Dedifferentiated amniotic fluid mesenchymal stem cell (primary cell): Measurements from ENCODE around the gene POLA1.
"Not testable (repeated sequence)": the region's sequence is repeated elsewhere in the genome, so short reads cannot be mapped to it uniquely, and the experiment has no call there.

Experiments
- DNase-seq: peaks from one replicate; pipeline ENCODE4 v3.0.0-alpha.2; 2016; ENCODE audit errors: extremely low spot score

The POLA1 gene

GRCh38 chrX:24693453-24694202 lies at the start of gene POLA1:
Gene POLA1 (plus strand): TSS chrX:24693918. CDS start chrX:24693962, 44 bp downstream.
- DNase-seq, result peak; percentile 91

- no peak for DNase-seq
These were observed 47.7 kb upstream of the POLA1 start for GRCh38 chrX:24646006-24646405.

GRCh38 chrX:24646745-24647182 lies 47.0 kb upstream of the POLA1 start:
- DNase-seq, result no peak

GRCh38 chrX:24647257-24648058 lies 46.3 kb upstream of the POLA1 start, which contains the start of gene PCYT1B:
Gene PCYT1B (minus strand): TSS chrX:24647347. CDS start chrX:24647105, 242 bp downstream.
- peak; percentile 60 for DNase-seq

GRCh38 chrX:24648495-24648894 lies 45.2 kb upstream of the POLA1 start:
- no peak for DNase-seq

- DNase-seq, result no peak
These were observed 41.9 kb upstream of the POLA1 start for GRCh38 chrX:24651783-24652182.

- DNase-seq, result not testable (repeated sequence)
These were observed 38.0 kb upstream of the POLA1 start for GRCh38 chrX:24655679-24656078.

GRCh38 chrX:24657671-24658386 lies 35.9 kb upstream of the POLA1 start:
- no peak for DNase-seq

GRCh38 chrX:24658421-24658820 lies 35.3 kb upstream of the POLA1 start:
- no peak for DNase-seq

GRCh38 chrX:24659106-24659505 lies 34.6 kb upstream of the POLA1 start:
- DNase-seq, result no peak

GRCh38 chrX:24659646-24660045 lies 34.1 kb upstream of the POLA1 start:
- no peak for DNase-seq

- no peak for DNase-seq
These were observed 32.4 kb upstream of the POLA1 start for GRCh38 chrX:24661292-24661691.

- no peak for DNase-seq
These were observed 31.4 kb upstream of the POLA1 start for GRCh38 chrX:24662352-24662751.

GRCh38 chrX:24668111-24668510 lies 25.6 kb upstream of the POLA1 start:
- no peak for DNase-seq

- DNase-seq, result no peak
These were observed 21.0 kb upstream of the POLA1 start for GRCh38 chrX:24672701-24673190.

GRCh38 chrX:24673424-24673823 lies 20.3 kb upstream of the POLA1 start:
- no peak for DNase-seq

- no peak for DNase-seq
These were observed 17.2 kb upstream of the POLA1 start for GRCh38 chrX:24676403-24677024.

- DNase-seq, result no peak
These were observed 10.8 kb upstream of the POLA1 start for GRCh38 chrX:24682739-24683432.

GRCh38 chrX:24684048-24684447 lies 9.7 kb upstream of the POLA1 start:
- no peak for DNase-seq

- no peak for DNase-seq
These were observed 1.4 kb upstream of the POLA1 start for GRCh38 chrX:24692305-24692704.

- DNase-seq, result no peak
These were observed 1.1 kb downstream of the POLA1 start for GRCh38 chrX:24694825-24695224.
